Right lobe of liver (tissue), 6 donors: ENCODE results near the gene CAMK2D. TPM values are rescaled to one million over a fixed set of nuclear protein-coding genes. Genes with fewer than 3 reads are reported as not detected.

ENCODE experiments used
- ATAC-seq, 4 donors: fragments of 200-7000 bp; cut with Tn5 transposase; one replicate each; pipeline ENCODE4 v1.9.1; 2020; ENCODE audit warnings: mild to moderate bottlenecking in 4 of 4, moderate library complexity in 4 of 4
- DNase-seq, 3 donors: peaks; one replicate each; pipeline ENCODE4 v3.0.0-alpha.2; 2020
- H3K27ac ChIP-seq, 3 donors: fragments of 200-600 bp; one replicate each; pipeline ENCODE4 v1.8.0; 2022
- H3K27me3 ChIP-seq, 2 donors: fragments of 200-600 bp; one replicate each; pipeline ENCODE4 v1.8.0; 2022
- H3K36me3 ChIP-seq, 4 donors: fragments of 200-600 bp; sonication (generic) in 1 of 4; one replicate each; pipeline versions ENCODE4 v1.5.1 to v1.8.0; 2017 to 2022; ENCODE audit warnings: control low read depth in 1 of 4
- H3K4me1 ChIP-seq, 4 donors: fragments of 200-600 bp; sonication (generic) in 1 of 4; one replicate each; pipeline versions ENCODE4 v1.5.1 to v1.8.0; 2017 to 2022; ENCODE audit warnings: control low read depth in 1 of 4
- H3K4me3 ChIP-seq, 3 donors: fragments of 200-600 bp; one replicate each; pipeline ENCODE4 v1.8.0; 2022
- H3K9me3 ChIP-seq, 4 donors: fragments of 200-600 bp; sonication (generic) in 1 of 4; one replicate each; pipeline versions ENCODE4 v1.5.1 to v1.8.0; 2017 to 2022; ENCODE audit warnings: control low read depth in 1 of 4
- POLR2A ChIP-seq: fragments of 450-650 bp; IDR thresholded peaks from one replicate; pipeline ENCODE4 v1.6.1; 2017; ENCODE audit warnings: antibody characterized with exemption, mild to moderate bottlenecking
- WGBS: methylation state at CpG from one replicate; pipeline ENCODE4 v1.1.6; 2018; ENCODE audit warnings: low coverage, low lambda C conversion rate; ENCODE audit not compliant: insufficient coverage; ENCODE audit errors: missing lambda C conversion rate; 5-methylcytosine and 5-hydroxymethylcytosine counted together
- intact Hi-C, 2 donors: fragments of 100-400 bp; cut with DNase I; formaldehyde crosslinking; loops; one replicate each; pipeline versions ENCODE4 v1.11.2 to v1.14.1; 2022
- total RNA-seq, 6 experiments: library from RNA; depleted of rRNA in 2 of 6; stranded (reverse); fragments of >200 nt in 2 of 6; fragmentation: NEBNext Ultra II Directional in 3 of 6; extraction: Animal tissue kit (Norgen Biotek cat#: 25700) in 3 of 6; gene quantifications; one replicate each; pipeline versions ENCODE4 v1.1.0 to v1.2.4, GENCODE V29; 2016 to 2023
- TF ChIP-seq, protein P1 (sequence below), 4 donors: fragments of 200-600 bp in 3 of 4; fragments of 450-650 bp in 1 of 4; IDR thresholded peaks; one replicate each; pipeline versions ENCODE4 v1.5.1 to v1.8.0; 2016 to 2022; ENCODE audit warnings: antibody characterized with exemption in 4 of 4, mild to moderate bottlenecking in 2 of 4
- donor health status: DM: no; HTN: yes; CAD: no.
- donor health status: DM: no; HTN: no; CAD: no.
- donor health status: DM: no; HTN: no; CAD: no.
- donor health status: DM: no; HTN: yes; CAD: no.
- donor health status: DM: no; HTN: yes; CAD: no.

Gene CAMK2D
- total RNA-seq, 6 experiments from 2014 or later, result 17.0 to 30.6 (median 22.6) TPM

DNA sequence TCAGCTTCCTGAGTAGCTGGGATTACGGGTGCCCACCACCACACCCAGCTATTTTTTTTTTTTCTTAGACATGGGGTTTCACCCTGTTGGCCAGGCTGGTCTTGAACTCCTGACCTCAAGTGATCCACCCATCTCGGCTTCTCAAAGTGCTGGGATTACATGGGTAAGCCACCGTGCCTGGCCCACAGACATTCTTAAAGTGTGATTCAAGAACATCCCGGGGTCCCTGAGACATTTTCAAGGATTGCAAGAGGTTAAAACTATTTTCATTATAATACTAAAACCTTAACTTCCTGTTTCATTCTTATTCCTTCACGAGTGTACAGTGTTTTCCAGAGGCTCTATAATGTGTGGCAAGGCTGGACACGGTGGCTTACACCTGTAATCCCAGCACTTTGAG, 318.7 kb downstream of the CAMK2D start:
- no peak for TF ChIP-seq POLR2A
- TF ChIP-seq, protein P1, sequence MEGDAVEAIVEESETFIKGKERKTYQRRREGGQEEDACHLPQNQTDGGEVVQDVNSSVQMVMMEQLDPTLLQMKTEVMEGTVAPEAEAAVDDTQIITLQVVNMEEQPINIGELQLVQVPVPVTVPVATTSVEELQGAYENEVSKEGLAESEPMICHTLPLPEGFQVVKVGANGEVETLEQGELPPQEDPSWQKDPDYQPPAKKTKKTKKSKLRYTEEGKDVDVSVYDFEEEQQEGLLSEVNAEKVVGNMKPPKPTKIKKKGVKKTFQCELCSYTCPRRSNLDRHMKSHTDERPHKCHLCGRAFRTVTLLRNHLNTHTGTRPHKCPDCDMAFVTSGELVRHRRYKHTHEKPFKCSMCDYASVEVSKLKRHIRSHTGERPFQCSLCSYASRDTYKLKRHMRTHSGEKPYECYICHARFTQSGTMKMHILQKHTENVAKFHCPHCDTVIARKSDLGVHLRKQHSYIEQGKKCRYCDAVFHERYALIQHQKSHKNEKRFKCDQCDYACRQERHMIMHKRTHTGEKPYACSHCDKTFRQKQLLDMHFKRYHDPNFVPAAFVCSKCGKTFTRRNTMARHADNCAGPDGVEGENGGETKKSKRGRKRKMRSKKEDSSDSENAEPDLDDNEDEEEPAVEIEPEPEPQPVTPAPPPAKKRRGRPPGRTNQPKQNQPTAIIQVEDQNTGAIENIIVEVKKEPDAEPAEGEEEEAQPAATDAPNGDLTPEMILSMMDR (IDR thresholded peaks at IDR 0.05), result no peak
- Histone ChIP-seq H3K4me3 (no peak overlapping the region), H3K4me1 (peaks cover 0 to 6% (median 0%) of the 10 kb centered on the region in 4 donors), H3K27ac (no peak overlapping the region), H3K36me3 (no peaks in the 10 kb centered on the region), H3K27me3 (no peaks in the 10 kb centered on the region), H3K9me3 (no peaks in the 10 kb centered on the region)
- no peak for ATAC-seq
- intact Hi-C loops, result no loop called here
- no peak for DNase-seq
- 69% methylated on average over 6 of the region's 6 CpGs for WGBS

DNA sequence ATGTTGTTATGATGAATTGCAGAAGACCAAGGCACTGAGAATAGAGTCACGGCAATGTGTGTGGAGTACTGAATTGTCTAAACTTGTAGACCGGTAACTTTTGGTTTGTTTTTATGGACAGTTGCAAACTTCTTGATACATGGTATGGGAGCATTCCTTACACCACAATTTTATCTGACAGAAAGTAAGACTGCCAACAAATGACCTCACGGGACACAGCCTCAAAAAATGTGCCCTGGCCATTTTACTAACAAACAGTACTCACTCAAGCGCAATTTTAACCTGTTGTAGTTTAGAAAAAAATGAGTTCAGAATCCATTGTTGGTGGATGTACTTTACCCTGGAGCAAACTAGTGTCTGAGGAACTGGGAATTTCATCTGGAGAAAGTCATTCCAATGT, 321.2 kb downstream of the CAMK2D start:
- H3K4me3 ChIP-seq, result no peak overlapping the region
- peaks cover 0 to 3% (median 0%) of the 10 kb centered on the region in 4 donors for H3K4me1 ChIP-seq
- no peak overlapping the region for H3K27ac ChIP-seq
- no peaks in the 10 kb centered on the region for H3K36me3 ChIP-seq
- WGBS, result 86% methylated on average over 4 of the region's 4 CpGs
- no peaks in the 10 kb centered on the region for H3K27me3 ChIP-seq
- intact Hi-C loops, result no loop called here
- TF ChIP-seq, protein P1 (IDR thresholded peaks at IDR 0.05), result no peak
- TF ChIP-seq POLR2A, result no peak
- DNase-seq, result no peak
- no peaks in the 10 kb centered on the region for H3K9me3 ChIP-seq
- no peak for ATAC-seq

GRCh38 chr4:113438596-113438995, 322.9 kb downstream of the CAMK2D start:
- intact Hi-C loops, result no loop called here
- Histone ChIP-seq H3K4me1 (peaks cover 0 to 3% (median 0%) of the 10 kb centered on the region in 4 donors), H3K9me3 (no peaks in the 10 kb centered on the region), H3K4me3 (no peak overlapping the region), H3K36me3 (no peaks in the 10 kb centered on the region), H3K27ac (no peak overlapping the region), H3K27me3 (no peaks in the 10 kb centered on the region)
- TF ChIP-seq POLR2A, result no peak
- TF ChIP-seq, protein P1 (IDR thresholded peaks at IDR 0.05), result no peak
- DNase-seq, result no peak
- WGBS, result 90% methylated on average over 3 of the region's 5 CpGs
- no peak for ATAC-seq

- Histone ChIP-seq H3K27ac (peak overlapping the region in 1 of 3 donors; percentile 16), H3K9me3 (no peaks in the 10 kb centered on the region), H3K36me3 (no peaks in the 10 kb centered on the region), H3K4me1 (peaks cover 0 to 3% (median 0%) of the 10 kb centered on the region in 4 donors), H3K4me3 (no peak overlapping the region), H3K27me3 (no peaks in the 10 kb centered on the region)
- ATAC-seq (peak in 1 of 4 donors; percentile 53), DNase-seq (no peak)
- TF ChIP-seq, protein P1 (IDR thresholded peaks at IDR 0.05), result no peak
- no peak for TF ChIP-seq POLR2A
- WGBS, result 46% methylated on average over 3 of the region's 3 CpGs
- intact Hi-C loops, result no loop called here
Observed at GRCh38 chr4:113437129-113437528, 324.4 kb downstream of the CAMK2D start.

GRCh38 chr4:113436360-113436759, 325.2 kb downstream of the CAMK2D start:
- intact Hi-C loops, result no loop called here
- WGBS, result 36% methylated on average over 3 of the region's 3 CpGs
- Histone ChIP-seq H3K27ac (no peak overlapping the region), H3K4me3 (no peak overlapping the region), H3K4me1 (peaks cover 0 to 3% (median 0%) of the 10 kb centered on the region in 4 donors), H3K36me3 (no peaks in the 10 kb centered on the region), H3K9me3 (no peaks in the 10 kb centered on the region), H3K27me3 (no peaks in the 10 kb centered on the region)
- no peak for DNase-seq
- peak in 1 of 4 donors; percentile 35 for ATAC-seq
- TF ChIP-seq, protein P1 (IDR thresholded peaks at IDR 0.05), result no peak
- no peak for TF ChIP-seq POLR2A
